Mucosa of stomach (tissue), 1 donor: ENCODE data around the gene POU6F2.

Experiments used
- H3K27me3 ChIP-seq: one replicate; pipeline ENCODE4 v1.7.0; 2013; ENCODE audit warnings: mild to moderate bottlenecking, low read length; ENCODE audit not compliant: control insufficient read depth, insufficient read depth
- H3K36me3 ChIP-seq: one replicate; pipeline ENCODE4 v1.7.0; 2013; ENCODE audit warnings: low read length; ENCODE audit not compliant: control insufficient read depth, insufficient read depth
- H3K4me1 ChIP-seq: one replicate; pipeline ENCODE4 v1.7.0; 2013; ENCODE audit warnings: mild to moderate bottlenecking, low read length; ENCODE audit not compliant: control insufficient read depth, insufficient read depth
- H3K4me3 ChIP-seq: one replicate; pipeline ENCODE4 v1.7.0; 2013; ENCODE audit warnings: low read length
- H3K9ac ChIP-seq: one replicate; pipeline ENCODE4 v1.7.0; 2013; ENCODE audit warnings: mild to moderate bottlenecking, low read length, moderate library complexity
- H3K9me3 ChIP-seq: one replicate; pipeline ENCODE4 v1.7.0; 2013; ENCODE audit warnings: mild to moderate bottlenecking, low read length, moderate library complexity; ENCODE audit not compliant: control insufficient read depth
- donor health status: Pancreatic carcinoma.

The POU6F2 gene

DNA sequence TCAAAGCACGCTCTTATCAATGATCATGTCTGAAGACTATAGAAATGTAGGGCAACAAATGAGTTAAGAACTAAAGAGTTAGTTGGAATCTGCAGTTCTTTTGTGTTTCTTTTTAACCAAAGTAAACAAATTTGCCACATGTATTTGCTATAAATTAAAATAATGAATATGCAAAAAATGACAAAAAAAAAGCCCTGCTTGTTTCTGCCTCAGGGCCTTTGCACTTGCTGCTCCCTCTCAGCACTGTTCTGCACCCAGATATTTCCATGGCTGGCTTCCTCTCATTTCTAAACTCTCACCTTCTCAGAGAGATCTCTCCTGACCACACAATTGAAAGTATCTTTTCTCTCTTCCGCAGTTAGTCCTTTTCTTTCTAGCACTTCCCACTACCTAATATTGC, 406.7 kb downstream of the POU6F2 start:
- no peak overlapping the region for H3K9ac ChIP-seq
- H3K27me3 ChIP-seq: no peaks in the 10 kb centered on the region
- no peak overlapping the region for H3K4me3 ChIP-seq
- no peaks in the 10 kb centered on the region for H3K36me3 ChIP-seq
- no peaks in the 10 kb centered on the region for H3K9me3 ChIP-seq
- no peaks in the 10 kb centered on the region for H3K4me1 ChIP-seq

DNA sequence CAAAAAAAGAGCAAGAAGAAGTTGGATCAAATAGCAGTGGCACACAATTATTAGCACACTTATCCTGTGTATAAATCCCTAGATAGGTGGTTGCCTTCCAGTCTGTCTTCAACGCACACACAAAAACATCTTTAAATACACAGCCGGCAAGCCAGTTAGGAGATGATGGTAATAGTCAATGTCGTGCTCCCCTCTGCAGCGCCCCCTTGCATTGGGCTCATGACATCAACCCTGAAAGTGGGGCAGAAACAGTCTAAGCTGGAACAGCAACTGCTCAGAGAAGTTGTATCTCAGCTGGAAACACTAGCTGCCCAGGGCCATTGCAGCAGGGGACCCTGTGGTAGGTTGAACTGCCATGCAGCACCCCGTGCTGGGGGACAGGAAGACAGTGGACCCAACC, 409.0 kb downstream of the POU6F2 start:
- Histone ChIP-seq H3K9ac (no peak overlapping the region), H3K4me3 (no peak overlapping the region), H3K9me3 (no peaks in the 10 kb centered on the region), H3K4me1 (no peaks in the 10 kb centered on the region), H3K36me3 (no peaks in the 10 kb centered on the region), H3K27me3 (no peaks in the 10 kb centered on the region)

DNA sequence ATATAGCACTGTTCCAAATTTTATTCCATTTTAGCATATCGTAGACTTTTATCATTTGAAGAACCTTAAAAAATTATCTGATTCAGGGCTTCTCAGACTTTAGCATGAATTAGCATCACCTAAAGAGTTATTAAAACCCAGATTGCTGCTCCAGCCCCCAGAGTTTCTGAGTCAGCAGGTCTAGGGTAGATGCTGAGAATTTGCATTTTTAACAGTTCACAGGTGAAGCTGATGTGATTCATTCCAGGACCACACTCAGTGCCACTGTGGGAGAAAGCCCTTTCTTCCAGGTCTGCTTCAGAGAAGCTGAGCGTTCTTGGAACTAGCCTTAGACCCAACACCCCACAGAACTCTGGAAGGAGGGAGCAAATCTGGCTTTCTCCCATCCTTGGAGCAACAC, 414.4 kb downstream of the POU6F2 start:
- Histone ChIP-seq H3K4me3 (no peak overlapping the region), H3K9ac (no peak overlapping the region)

DNA sequence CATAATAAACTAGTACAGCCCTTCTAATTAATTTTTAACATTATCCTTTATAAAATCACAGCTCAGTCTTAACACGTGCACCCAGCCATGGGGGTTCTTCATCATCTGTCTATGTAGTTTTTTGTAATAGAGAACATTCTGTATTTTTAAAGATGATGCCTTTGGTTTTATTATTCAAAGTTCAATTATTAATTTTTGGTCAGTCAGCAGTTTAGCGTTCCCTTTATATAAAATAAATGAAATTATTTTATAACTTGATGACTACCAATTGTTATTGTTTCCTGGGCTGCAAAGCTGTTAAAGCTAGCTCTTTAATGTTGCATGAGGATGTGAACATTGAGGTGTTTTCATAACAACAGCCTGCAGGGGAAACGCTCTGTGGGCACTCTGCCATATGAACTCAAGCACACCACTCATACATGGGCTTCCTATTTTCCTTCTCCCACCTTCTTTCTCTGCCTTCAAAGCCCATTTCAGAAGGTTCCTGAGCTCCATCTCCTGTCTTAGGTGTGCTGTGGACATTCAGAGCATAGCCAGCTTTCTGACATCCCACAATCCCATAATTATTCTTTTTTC, 416.5 kb downstream of the POU6F2 start:
- Histone ChIP-seq H3K9ac (no peak overlapping the region), H3K4me3 (no peak overlapping the region), H3K9me3 (no peaks in the 10 kb centered on the region), H3K36me3 (no peaks in the 10 kb centered on the region), H3K27me3 (no peaks in the 10 kb centered on the region), H3K4me1 (no peaks in the 10 kb centered on the region)

More for the DNA sequence above, 414.4 kb downstream of the POU6F2 start:
- no peaks in the 10 kb centered on the region for H3K9me3 ChIP-seq
- H3K36me3 ChIP-seq: no peaks in the 10 kb centered on the region
- H3K4me1 ChIP-seq: no peaks in the 10 kb centered on the region
- no peaks in the 10 kb centered on the region for H3K27me3 ChIP-seq

DNA sequence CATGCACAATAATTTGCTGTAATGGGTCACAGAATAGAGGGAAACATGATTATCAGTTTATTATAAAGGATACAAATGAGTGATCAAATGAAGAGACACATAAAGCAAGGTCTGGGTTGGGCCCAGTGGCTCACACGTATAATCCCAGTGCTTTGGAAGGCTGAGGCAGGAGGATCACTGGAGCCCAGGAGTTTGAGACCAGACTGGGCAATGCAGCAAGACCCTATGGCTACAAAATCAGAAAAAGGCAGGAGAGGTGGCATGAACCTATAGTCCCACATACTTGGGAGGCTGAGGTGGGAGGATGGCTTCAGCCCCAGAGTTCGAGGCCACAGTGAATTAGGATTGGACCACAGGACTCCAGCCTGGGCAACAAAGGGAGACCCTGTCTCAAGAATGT, 421.7 kb downstream of the POU6F2 start:
- H3K36me3 ChIP-seq: no peaks in the 10 kb centered on the region
- H3K4me3 ChIP-seq: no peak overlapping the region
- H3K9ac ChIP-seq: no peak overlapping the region
- no peaks in the 10 kb centered on the region for H3K4me1 ChIP-seq
- no peaks in the 10 kb centered on the region for H3K27me3 ChIP-seq
- no peaks in the 10 kb centered on the region for H3K9me3 ChIP-seq

DNA sequence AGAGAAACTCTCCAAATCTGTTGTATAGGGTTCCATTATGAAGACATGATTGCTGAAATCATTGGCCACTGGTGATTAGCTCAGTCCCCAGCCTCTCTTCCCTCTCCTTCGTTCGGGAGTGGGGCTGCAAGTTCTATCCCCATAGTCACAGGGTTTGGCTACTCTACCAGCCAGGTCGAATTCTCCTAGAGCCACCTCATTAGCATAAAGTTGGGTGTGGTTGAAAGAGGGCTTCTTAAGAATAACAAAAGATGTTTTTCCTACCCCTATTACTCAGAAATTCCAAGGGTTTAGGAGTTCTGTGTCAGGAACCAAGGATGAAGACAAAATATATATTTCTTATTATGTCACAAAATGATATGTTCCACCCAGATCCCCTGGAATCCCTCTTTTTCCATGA, 422.3 kb downstream of the POU6F2 start:
- H3K4me1 ChIP-seq: no peaks in the 10 kb centered on the region
- H3K9ac ChIP-seq: no peak overlapping the region
- no peaks in the 10 kb centered on the region for H3K9me3 ChIP-seq
- H3K4me3 ChIP-seq: no peak overlapping the region
- H3K27me3 ChIP-seq: no peaks in the 10 kb centered on the region
- H3K36me3 ChIP-seq: no peaks in the 10 kb centered on the region

DNA sequence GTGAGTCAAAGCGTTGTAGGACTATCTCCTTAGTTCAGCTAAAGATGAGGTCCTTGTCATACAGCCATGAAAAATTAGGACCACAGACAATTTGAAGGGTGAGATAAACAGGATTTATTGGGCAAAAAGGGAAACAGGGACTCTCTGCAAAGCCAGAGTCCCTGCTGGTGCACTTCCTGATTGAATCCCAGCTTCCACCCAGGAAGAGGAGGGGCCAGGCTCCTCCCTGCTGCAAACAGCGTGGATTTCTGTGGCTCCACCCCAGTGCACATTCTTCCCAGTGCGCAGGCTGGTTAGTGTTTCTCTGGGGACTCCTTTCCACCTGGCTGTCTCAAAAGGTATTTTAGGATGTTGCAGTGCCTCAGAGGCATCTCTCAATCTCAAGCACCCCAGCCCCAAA, 423.1 kb downstream of the POU6F2 start:
- Histone ChIP-seq H3K4me3 (no peak overlapping the region), H3K36me3 (no peaks in the 10 kb centered on the region), H3K4me1 (no peaks in the 10 kb centered on the region), H3K27me3 (no peaks in the 10 kb centered on the region), H3K9ac (no peak overlapping the region), H3K9me3 (no peaks in the 10 kb centered on the region)

DNA sequence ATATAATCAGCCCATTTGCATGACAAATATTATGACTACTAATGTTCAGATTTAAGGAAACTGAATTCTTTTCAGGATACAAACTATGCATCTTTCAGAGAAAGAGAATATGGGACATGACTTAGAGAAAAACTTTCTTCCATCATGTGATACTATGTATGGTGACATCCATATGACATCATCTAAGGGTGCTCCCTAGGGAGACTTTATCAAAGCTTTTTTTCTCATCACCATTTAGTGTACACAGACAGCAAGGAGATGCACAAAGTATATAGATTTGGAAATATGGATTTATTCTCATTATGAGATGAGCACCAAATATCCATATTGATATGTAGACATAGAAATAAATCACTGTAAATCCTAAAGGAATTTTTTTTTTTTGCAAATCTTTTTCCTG, 424.3 kb downstream of the POU6F2 start:
- no peaks in the 10 kb centered on the region for H3K9me3 ChIP-seq
- no peaks in the 10 kb centered on the region for H3K36me3 ChIP-seq

DNA sequence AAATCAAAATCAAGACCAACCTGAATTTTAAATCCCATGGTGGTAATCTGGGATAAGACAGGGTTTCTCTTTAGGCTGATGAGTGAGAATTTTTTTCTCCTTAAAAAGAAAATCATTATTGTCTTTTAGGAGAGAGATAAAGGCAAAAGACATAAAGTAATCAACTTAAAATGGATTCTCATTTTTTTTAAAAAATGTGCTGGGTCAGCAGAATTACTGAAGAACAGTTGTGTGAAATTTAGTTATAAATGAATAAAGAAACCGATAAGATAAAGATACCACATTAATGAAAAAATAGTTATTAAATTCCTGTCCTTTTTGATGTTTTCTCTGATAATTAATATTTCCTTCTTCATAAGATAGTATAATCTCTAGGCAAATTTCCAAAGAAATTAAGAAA, 427.2 kb downstream of the POU6F2 start:
- no peaks in the 10 kb centered on the region for H3K9me3 ChIP-seq
- H3K4me1 ChIP-seq: no peaks in the 10 kb centered on the region
- no peak overlapping the region for H3K4me3 ChIP-seq
- no peaks in the 10 kb centered on the region for H3K27me3 ChIP-seq
- H3K9ac ChIP-seq: no peak overlapping the region
- H3K36me3 ChIP-seq: no peaks in the 10 kb centered on the region

More for the DNA sequence above, 424.3 kb downstream of the POU6F2 start:
- Histone ChIP-seq H3K27me3 (no peaks in the 10 kb centered on the region), H3K9ac (no peak overlapping the region), H3K4me3 (no peak overlapping the region), H3K4me1 (no peaks in the 10 kb centered on the region)

DNA sequence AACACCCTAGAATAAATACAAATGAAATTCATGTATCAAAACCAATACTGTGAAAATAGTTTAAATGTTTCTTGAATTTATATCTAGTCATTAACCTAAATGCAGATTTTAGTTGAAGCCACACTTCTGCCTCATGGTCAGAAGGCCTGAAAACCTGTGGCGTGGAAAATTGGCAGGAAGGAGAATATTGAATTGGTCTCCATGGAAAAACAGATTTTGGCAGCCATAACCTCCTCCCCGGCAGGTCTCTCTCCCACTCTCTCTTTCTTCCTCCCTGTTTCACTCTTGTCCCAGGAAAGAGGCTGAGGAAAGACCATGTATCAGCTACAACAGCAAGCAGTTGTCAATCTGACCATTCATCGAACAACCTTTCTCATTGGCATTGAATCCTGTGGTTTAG, 427.9 kb downstream of the POU6F2 start:
- H3K4me3 ChIP-seq: no peak overlapping the region
- H3K36me3 ChIP-seq: no peaks in the 10 kb centered on the region
- H3K9me3 ChIP-seq: no peaks in the 10 kb centered on the region
- H3K4me1 ChIP-seq: no peaks in the 10 kb centered on the region
- H3K9ac ChIP-seq: no peak overlapping the region
- H3K27me3 ChIP-seq: no peaks in the 10 kb centered on the region

- Histone ChIP-seq H3K4me1 (no peaks in the 10 kb centered on the region), H3K4me3 (no peak overlapping the region)
Observed at GRCh38 chr7:39406467-39406866, 428.8 kb downstream of the POU6F2 start.

GRCh38 chr7:39407137-39407536, 429.4 kb downstream of the POU6F2 start:
- no peak overlapping the region for H3K4me3 ChIP-seq
- H3K4me1 ChIP-seq: no peaks in the 10 kb centered on the region
- H3K27me3 ChIP-seq: no peaks in the 10 kb centered on the region
- no peak overlapping the region for H3K9ac ChIP-seq
- no peaks in the 10 kb centered on the region for H3K36me3 ChIP-seq
- H3K9me3 ChIP-seq: no peaks in the 10 kb centered on the region

More at GRCh38 chr7:39406467-39406866, 428.8 kb downstream of the POU6F2 start:
- no peaks in the 10 kb centered on the region for H3K9me3 ChIP-seq
- H3K27me3 ChIP-seq: no peaks in the 10 kb centered on the region
- H3K9ac ChIP-seq: no peak overlapping the region
- H3K36me3 ChIP-seq: no peaks in the 10 kb centered on the region

GRCh38 chr7:39407723-39408122, 430.0 kb downstream of the POU6F2 start:
- no peaks in the 10 kb centered on the region for H3K27me3 ChIP-seq
- no peaks in the 10 kb centered on the region for H3K4me1 ChIP-seq
- no peaks in the 10 kb centered on the region for H3K36me3 ChIP-seq
- no peaks in the 10 kb centered on the region for H3K9me3 ChIP-seq
- H3K4me3 ChIP-seq: no peak overlapping the region
- H3K9ac ChIP-seq: no peak overlapping the region
